H9 (cell line): ENCODE results near the gene TEX38. TPM values are rescaled to one million over a fixed set of nuclear protein-coding genes. Genes with fewer than 3 reads are reported as not detected.

ENCODE experiments used
- DNase-seq: peaks from one replicate; pipeline ENCODE4 v3.0.0-alpha.2; 2017
- H2AFZ ChIP-seq: one replicate; pipeline ENCODE4 v1.6.1; 2013; ENCODE audit warnings: mild to moderate bottlenecking, low read length, control low read depth, moderate library complexity
- H2AK5ac ChIP-seq: 2 replicates; pipeline ENCODE4 v1.6.1; 2013; ENCODE audit warnings: low read length, control low read depth, mixed read lengths; ENCODE audit not compliant: insufficient read length
- H2BK120ac ChIP-seq: one replicate; pipeline ENCODE4 v1.6.1; 2013; ENCODE audit warnings: low read depth, mild to moderate bottlenecking, low read length, control low read depth, inconsistent platforms; ENCODE audit not compliant: poor library complexity, severe bottlenecking
- H2BK12ac ChIP-seq: 2 replicates; pipeline ENCODE4 v1.6.1; 2013; ENCODE audit warnings: low read length, control low read depth, mixed read lengths, low read depth; ENCODE audit not compliant: insufficient read length
- H2BK15ac ChIP-seq: 2 replicates; pipeline ENCODE4 v1.6.1; 2013; ENCODE audit warnings: low read depth, low read length, control low read depth
- H2BK20ac ChIP-seq: one replicate; pipeline ENCODE4 v1.6.1; 2013; ENCODE audit warnings: low read depth, mild to moderate bottlenecking, low read length, control low read depth, inconsistent platforms; ENCODE audit not compliant: poor library complexity, severe bottlenecking
- H2BK5ac ChIP-seq: 2 replicates; pipeline ENCODE4 v1.6.1; 2013; ENCODE audit warnings: low read length, control low read depth, mixed read lengths; ENCODE audit not compliant: insufficient read length
- H3K14ac ChIP-seq: 2 replicates; pipeline ENCODE4 v1.6.1; 2013; ENCODE audit warnings: low read length, control low read depth; ENCODE audit not compliant: insufficient read depth
- H3K18ac ChIP-seq: 2 replicates; pipeline ENCODE4 v1.6.1; 2013; ENCODE audit warnings: low read depth, mild to moderate bottlenecking, mixed read lengths, low read length, control low read depth; ENCODE audit not compliant: insufficient read length
- H3K23ac ChIP-seq: 2 replicates; pipeline ENCODE4 v1.6.1; 2013; ENCODE audit warnings: low read length, control low read depth, mixed read lengths, low read depth; ENCODE audit not compliant: insufficient read length
- H3K23me2 ChIP-seq: 2 replicates; pipeline ENCODE4 v1.6.1; 2013; ENCODE audit warnings: low read depth, mild to moderate bottlenecking, mixed read lengths, low read length, control low read depth; ENCODE audit not compliant: insufficient read length, poor library complexity, severe bottlenecking
- H3K27ac ChIP-seq: 2 replicates; pipeline ENCODE4 v1.5.1; 2013; ENCODE audit warnings: low read length, control low read depth, mixed read lengths, low read depth; ENCODE audit not compliant: insufficient read length
- H3K27me3 ChIP-seq: 2 replicates; pipeline ENCODE4 v1.6.1; 2013; ENCODE audit warnings: low read length, control low read depth, inconsistent platforms; ENCODE audit not compliant: insufficient read depth
- H3K4ac ChIP-seq: 2 replicates; pipeline ENCODE4 v1.6.1; 2013; ENCODE audit warnings: low read depth, mild to moderate bottlenecking, control low read depth, inconsistent platforms, low read length, moderate library complexity
- H3K4me1 ChIP-seq: 2 replicates; pipeline ENCODE4 v1.6.1; 2013; ENCODE audit warnings: low read length, control low read depth, inconsistent platforms; ENCODE audit not compliant: insufficient read depth
- H3K4me2 ChIP-seq: 2 replicates; pipeline ENCODE4 v1.6.1; 2013; ENCODE audit warnings: low read length, control low read depth, mixed read lengths; ENCODE audit not compliant: insufficient read length, insufficient read depth
- H3K56ac ChIP-seq: 2 replicates; pipeline ENCODE4 v1.6.1; 2013; ENCODE audit warnings: low read depth, mild to moderate bottlenecking, mixed read lengths, low read length, control low read depth; ENCODE audit not compliant: insufficient read length
- H3K79me1 ChIP-seq: 2 replicates; pipeline ENCODE4 v1.6.1; 2013; ENCODE audit warnings: low read depth, mild to moderate bottlenecking, moderate library complexity, low read length, control low read depth, inconsistent platforms; ENCODE audit not compliant: insufficient read depth, poor library complexity, severe bottlenecking
- H3K79me2 ChIP-seq: 2 replicates; pipeline ENCODE4 v1.6.1; 2013; ENCODE audit warnings: low read length, control low read depth, inconsistent platforms; ENCODE audit not compliant: insufficient read depth
- H3K9ac ChIP-seq: 2 replicates; pipeline ENCODE4 v1.6.1; 2013; ENCODE audit warnings: low read length, control low read depth, mixed read lengths; ENCODE audit not compliant: insufficient read length; ENCODE audit errors: extremely low read depth
- H3K9me3 ChIP-seq: one replicate; pipeline ENCODE4 v1.6.1; 2013; ENCODE audit warnings: low read depth, low read length, inconsistent platforms; ENCODE audit not compliant: control insufficient read depth
- H3T11ph ChIP-seq: one replicate; pipeline ENCODE4 v1.6.1; 2013; ENCODE audit warnings: mild to moderate bottlenecking, low read length, control low read depth, inconsistent platforms
- H4K20me1 ChIP-seq: one replicate; pipeline ENCODE4 v1.6.1; 2013; ENCODE audit not compliant: control insufficient read depth, insufficient read length, insufficient read depth
- H4K5ac ChIP-seq: 2 replicates; pipeline ENCODE4 v1.6.1; 2013; ENCODE audit warnings: low read depth, mild to moderate bottlenecking, mixed read lengths, low read length, control low read depth; ENCODE audit not compliant: insufficient read length
- H4K8ac ChIP-seq: replicated peaks from 2 replicates; pipeline ENCODE4 v1.6.1; 2013; ENCODE audit warnings: low read length, control low read depth, mixed read lengths, low read depth; ENCODE audit not compliant: insufficient read length
- H4K91ac ChIP-seq: 2 replicates; pipeline ENCODE4 v1.6.1; 2013; ENCODE audit warnings: low read depth, mild to moderate bottlenecking, moderate library complexity, mixed read lengths, low read length, control low read depth; ENCODE audit not compliant: insufficient read length
- H3K27ac Mint-ChIP-seq, 3 experiments: 2 replicates in 2 of 3; 3 replicates in 1 of 3; pipeline ENCODE4 v1.8.0; 2020 to 2021; ENCODE audit warnings: mixed read lengths in 3 of 3, mild to moderate bottlenecking in 1 of 3, moderate library complexity in 1 of 3
- H3K27me3 Mint-ChIP-seq: 2 replicates; pipeline ENCODE4 v1.8.0; 2021; ENCODE audit warnings: low read depth, mild to moderate bottlenecking, moderate library complexity, mixed read lengths
- H3K36me3 Mint-ChIP-seq, 3 experiments: 2 replicates in 2 of 3; 3 replicates in 1 of 3; pipeline ENCODE4 v1.8.0; 2020 to 2021; ENCODE audit warnings: low read depth in 3 of 3, mixed read lengths in 3 of 3; ENCODE audit not compliant: insufficient read depth in 1 of 3
- H3K4me1 Mint-ChIP-seq, 2 experiments: 2 replicates each; pipeline ENCODE4 v1.8.0; 2020; ENCODE audit warnings: mixed read lengths in 2 of 2
- H3K4me3 Mint-ChIP-seq, 2 experiments: 2 replicates in 1 of 2; 3 replicates in 1 of 2; pipeline ENCODE4 v1.8.0; 2020 to 2021; ENCODE audit warnings: mild to moderate bottlenecking in 2 of 2, mixed read lengths in 2 of 2, moderate library complexity in 1 of 2
- H3K9me3 Mint-ChIP-seq, 2 experiments: 2 replicates in 1 of 2; 3 replicates in 1 of 2; pipeline ENCODE4 v1.8.0; 2020; ENCODE audit warnings: mild to moderate bottlenecking in 2 of 2, mixed read lengths in 2 of 2, moderate library complexity in 1 of 2
- WGBS: extraction: QIAGEN DNeasy Blood & Tissue Kit; methylation state at CpG from one replicate; pipeline ENCODE4 v1.1.7; 2013; ENCODE audit warnings: missing lambda C conversion rate, low lambda C conversion rate, mixed read lengths; ENCODE audit not compliant: insufficient read length; ENCODE audit errors: extremely low coverage; 5-methylcytosine and 5-hydroxymethylcytosine counted together
- total RNA-seq: library from RNA; stranded (reverse); gene quantifications from 2 replicates; pipeline ENCODE4 v1.2.1, GENCODE V29; 2021
- TF ChIP-seq, protein P1 (sequence below): fragments of 200-600 bp; sonication (generic); conservative IDR thresholded peaks from 3 replicates; pipeline ENCODE4 v1.8.0; 2021; ENCODE audit warnings: antibody characterized with exemption, mild to moderate bottlenecking

TEX38 gene
- total RNA-seq, 1 experiment from 2014 or later, result not detected

DNA sequence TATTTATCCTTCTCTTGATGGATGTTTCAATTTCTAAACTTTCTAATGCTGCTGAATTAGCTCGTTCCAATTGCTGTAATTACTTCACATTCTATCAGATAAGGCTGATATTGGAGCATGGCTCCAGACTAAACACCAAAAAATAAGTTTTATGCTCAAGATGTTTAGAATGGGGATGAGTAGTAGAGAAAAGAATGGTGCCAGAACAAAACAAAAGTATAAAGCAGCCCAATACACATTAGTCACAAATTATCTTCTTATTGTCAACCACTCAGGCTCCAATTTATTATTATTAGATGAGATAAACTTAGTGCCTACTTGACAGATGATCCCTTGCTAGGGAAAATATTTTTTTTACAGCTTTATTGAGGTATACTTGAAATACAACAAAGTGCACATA is 25.3 kb upstream of the TEX38 start:
- no CpG with 5 or more reads among the region's 1 CpG for WGBS
- Mint-ChIP-seq H3K27me3 (no peaks in the 10 kb centered on the region), H3K9me3 (peaks cover 3 to 10% of the 10 kb centered on the region in 2 experiments; a peak in 3 of 5 replicates), H3K4me3 (no peak overlapping the region), H3K4me1 (no peaks in the 10 kb centered on the region), H3K36me3 (peaks cover 22 to 40% (median 34%) of the 10 kb centered on the region in 3 experiments), H3K27ac (no peak overlapping the region)
- Histone ChIP-seq H3T11ph (no peak overlapping the region), H3K9ac (no peak overlapping the region), H3K23ac (no peak overlapping the region), H2BK12ac (no peak overlapping the region), H3K27me3 (no peaks in the 10 kb centered on the region), H4K20me1 (no peaks in the 10 kb centered on the region), H2BK5ac (no peak overlapping the region), H2BK120ac (no peak overlapping the region), H3K56ac (no peak overlapping the region), H3K23me2 (no peaks in the 10 kb centered on the region), H3K4me2 (no peak overlapping the region), H3K79me1 (no peaks in the 10 kb centered on the region), H3K4ac (no peak overlapping the region), H3K27ac (no peak overlapping the region), H4K5ac (no peak overlapping the region), H3K79me2 (no peaks in the 10 kb centered on the region), H3K4me1 (no peaks in the 10 kb centered on the region), H3K14ac (no peak overlapping the region), H2AK5ac (no peak overlapping the region), H4K91ac (no peak overlapping the region), H3K18ac (no peak overlapping the region), H2BK20ac (no peak overlapping the region), H2AFZ (no peak overlapping the region), H3K9me3 (no peaks in the 10 kb centered on the region), H2BK15ac (no peak overlapping the region), H4K8ac (no peak overlapping the region)
- TF ChIP-seq, protein P1, sequence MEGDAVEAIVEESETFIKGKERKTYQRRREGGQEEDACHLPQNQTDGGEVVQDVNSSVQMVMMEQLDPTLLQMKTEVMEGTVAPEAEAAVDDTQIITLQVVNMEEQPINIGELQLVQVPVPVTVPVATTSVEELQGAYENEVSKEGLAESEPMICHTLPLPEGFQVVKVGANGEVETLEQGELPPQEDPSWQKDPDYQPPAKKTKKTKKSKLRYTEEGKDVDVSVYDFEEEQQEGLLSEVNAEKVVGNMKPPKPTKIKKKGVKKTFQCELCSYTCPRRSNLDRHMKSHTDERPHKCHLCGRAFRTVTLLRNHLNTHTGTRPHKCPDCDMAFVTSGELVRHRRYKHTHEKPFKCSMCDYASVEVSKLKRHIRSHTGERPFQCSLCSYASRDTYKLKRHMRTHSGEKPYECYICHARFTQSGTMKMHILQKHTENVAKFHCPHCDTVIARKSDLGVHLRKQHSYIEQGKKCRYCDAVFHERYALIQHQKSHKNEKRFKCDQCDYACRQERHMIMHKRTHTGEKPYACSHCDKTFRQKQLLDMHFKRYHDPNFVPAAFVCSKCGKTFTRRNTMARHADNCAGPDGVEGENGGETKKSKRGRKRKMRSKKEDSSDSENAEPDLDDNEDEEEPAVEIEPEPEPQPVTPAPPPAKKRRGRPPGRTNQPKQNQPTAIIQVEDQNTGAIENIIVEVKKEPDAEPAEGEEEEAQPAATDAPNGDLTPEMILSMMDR, result no peak
- no peak for DNase-seq
